ENCODE results near the gene TBC1D2B.

Gene TBC1D2B

GRCh38 chr15:78075490-78076230, 1.9 kb downstream of the TBC1D2B start:
- in situ Hi-C loops (cut with MboI; ENCODE audit: low sequenced_read_pairs), result no loop called here

- in situ Hi-C loops (cut with MboI; ENCODE audit: low sequenced_read_pairs), result no loop called here
These were observed 4.3 kb downstream of the TBC1D2B start for GRCh38 chr15:78073046-78073787.

- in situ Hi-C loops (cut with MboI; ENCODE audit: low sequenced_read_pairs), result no loop called here
These were observed 5.2 kb downstream of the TBC1D2B start for GRCh38 chr15:78072080-78072892.

GRCh38 chr15:78071383-78071782, 6.1 kb downstream of the TBC1D2B start:
- in situ Hi-C loops (cut with MboI; ENCODE audit: low sequenced_read_pairs), result no loop called here

GRCh38 chr15:78070049-78070700, 7.3 kb downstream of the TBC1D2B start:
- in situ Hi-C loops (cut with MboI; ENCODE audit: low sequenced_read_pairs), result no loop called here

GRCh38 chr15:78069462-78070029, 8.0 kb downstream of the TBC1D2B start:
- in situ Hi-C loops (cut with MboI; ENCODE audit: low sequenced_read_pairs), result no loop called here

GRCh38 chr15:78069052-78069414, 8.5 kb downstream of the TBC1D2B start:
- in situ Hi-C loops (cut with MboI; ENCODE audit: low sequenced_read_pairs), result no loop called here

- in situ Hi-C loops (cut with MboI; ENCODE audit: low sequenced_read_pairs), result no loop called here
These were observed 9.9 kb downstream of the TBC1D2B start for GRCh38 chr15:78067328-78068228.

GRCh38 chr15:78065973-78066946, 11.3 kb downstream of the TBC1D2B start:
- in situ Hi-C loops (cut with MboI; ENCODE audit: low sequenced_read_pairs), result no loop called here

GRCh38 chr15:78065284-78065872, 12.1 kb downstream of the TBC1D2B start:
- in situ Hi-C loops (cut with MboI; ENCODE audit: low sequenced_read_pairs), result no loop called here

- in situ Hi-C loops (cut with MboI; ENCODE audit: low sequenced_read_pairs), result no loop called here
These were observed 13.0 kb downstream of the TBC1D2B start for GRCh38 chr15:78064544-78064943.

GRCh38 chr15:78063970-78064385, 13.5 kb downstream of the TBC1D2B start:
- in situ Hi-C loops (cut with MboI; ENCODE audit: low sequenced_read_pairs), result no loop called here

GRCh38 chr15:78063217-78063616, 14.3 kb downstream of the TBC1D2B start:
- in situ Hi-C loops (cut with MboI; ENCODE audit: low sequenced_read_pairs), result no loop called here

GRCh38 chr15:78061963-78062427, 15.5 kb downstream of the TBC1D2B start:
- in situ Hi-C loops (cut with MboI; ENCODE audit: low sequenced_read_pairs), result no loop called here

- in situ Hi-C loops (cut with MboI; ENCODE audit: low sequenced_read_pairs), result no loop called here
These were observed 17.3 kb downstream of the TBC1D2B start for GRCh38 chr15:78060232-78060631.

GRCh38 chr15:78059110-78059839, 18.2 kb downstream of the TBC1D2B start:
- in situ Hi-C loops (cut with MboI; ENCODE audit: low sequenced_read_pairs), result no loop called here

- in situ Hi-C loops (cut with MboI; ENCODE audit: low sequenced_read_pairs), result no loop called here
These were observed 19.0 kb downstream of the TBC1D2B start for GRCh38 chr15:78058401-78058935.

All from HL-60/S4 treated with retinoic acid at 250 ng/mL for 4 days and 3 days (cell line).